Progenitor cell of endocrine pancreas (in vitro differentiated cells): ENCODE results near the gene HSPA4L. TPM values are rescaled to one million over a fixed set of nuclear protein-coding genes. Genes with fewer than 3 reads are reported as not detected.

ENCODE experiments used
- DNase-seq: peaks from one replicate; pipeline ENCODE4 v3.0.0; 2021; ENCODE audit warnings: low spot score; ENCODE audit not compliant: unreplicated experiment
- H3K27ac Mint-ChIP-seq: 2 replicates; pipeline ENCODE4 v1.8.0; 2021; ENCODE audit warnings: mild to moderate bottlenecking, moderate library complexity, mixed read lengths
- H3K27me3 Mint-ChIP-seq: 2 replicates; pipeline ENCODE4 v1.8.0; 2021; ENCODE audit warnings: mixed read lengths
- H3K36me3 Mint-ChIP-seq: 2 replicates; pipeline ENCODE4 v1.8.0; 2022; ENCODE audit warnings: mixed read lengths; ENCODE audit not compliant: insufficient read depth
- H3K4me1 Mint-ChIP-seq: 2 replicates; pipeline ENCODE4 v1.8.0; 2021; ENCODE audit warnings: low read depth, mixed read lengths
- H3K4me3 Mint-ChIP-seq: 2 replicates; pipeline ENCODE4 v1.8.0; 2021; ENCODE audit warnings: low read depth, mild to moderate bottlenecking, moderate library complexity, mixed read lengths
- H3K9me3 Mint-ChIP-seq: 2 replicates; pipeline ENCODE4 v1.8.0; 2021; ENCODE audit warnings: low read depth, mixed read lengths
- total RNA-seq: library from RNA; stranded (reverse); gene quantifications from 2 replicates; pipeline ENCODE4 v1.2.1, GENCODE V29; 2021
- TF ChIP-seq, protein P1 (sequence below): fragments of 200-600 bp; sonication (generic); IDR thresholded peaks from one replicate; pipeline ENCODE4 v1.5.0; 2021; ENCODE audit warnings: antibody characterized with exemption, mild to moderate bottlenecking; ENCODE audit not compliant: unreplicated experiment

The HSPA4L gene
- total RNA-seq, 1 donor from 2014 or later: 3.5 TPM

DNA sequence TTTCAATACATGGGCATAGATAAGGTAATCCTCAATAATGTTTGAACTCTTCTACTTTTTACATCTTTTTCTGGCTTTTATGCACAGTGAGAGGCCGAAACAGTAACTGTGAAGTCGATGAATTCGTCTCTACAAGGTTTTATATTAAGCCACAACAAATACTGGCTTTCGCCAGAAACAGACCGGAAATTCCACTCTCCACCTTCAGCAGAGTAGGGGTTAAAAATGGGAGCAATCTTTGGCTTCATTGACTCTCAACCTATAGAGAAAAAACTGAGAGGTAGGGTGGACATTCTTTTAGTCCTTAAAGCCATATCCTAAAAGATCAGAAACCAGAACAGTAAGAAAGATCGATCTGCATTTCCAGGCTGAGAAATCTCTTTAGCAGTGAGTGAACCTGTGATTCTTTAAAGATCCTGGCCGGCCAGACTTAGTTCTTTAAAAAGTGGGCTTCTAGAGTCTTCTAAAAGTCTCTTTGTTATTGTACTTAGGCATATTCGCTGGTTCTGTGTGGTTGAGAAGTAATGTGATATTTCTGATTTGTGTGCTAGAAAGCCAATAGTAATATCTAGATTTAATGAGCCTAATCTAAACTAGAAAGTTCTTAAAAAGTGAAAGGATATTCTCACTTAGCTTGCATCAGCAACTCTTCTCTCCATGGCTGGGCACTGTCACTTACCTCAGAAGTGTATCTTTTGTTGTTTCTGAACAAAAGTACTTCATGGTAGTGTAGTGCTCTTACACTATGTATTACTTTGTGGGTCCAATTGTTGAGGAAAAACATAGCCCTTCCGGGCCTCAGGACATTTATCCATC, 2.0 kb downstream of the HSPA4L start:
- Mint-ChIP-seq H3K4me3 (peak overlapping the region; percentile 86), H3K9me3 (no peaks in the 10 kb centered on the region), H3K36me3 (no peaks in the 10 kb centered on the region), H3K27me3 (peaks cover 30% of the 10 kb centered on the region), H3K27ac (no peak overlapping the region), H3K4me1 (peaks cover 11% of the 10 kb centered on the region)
- TF ChIP-seq, protein P1, sequence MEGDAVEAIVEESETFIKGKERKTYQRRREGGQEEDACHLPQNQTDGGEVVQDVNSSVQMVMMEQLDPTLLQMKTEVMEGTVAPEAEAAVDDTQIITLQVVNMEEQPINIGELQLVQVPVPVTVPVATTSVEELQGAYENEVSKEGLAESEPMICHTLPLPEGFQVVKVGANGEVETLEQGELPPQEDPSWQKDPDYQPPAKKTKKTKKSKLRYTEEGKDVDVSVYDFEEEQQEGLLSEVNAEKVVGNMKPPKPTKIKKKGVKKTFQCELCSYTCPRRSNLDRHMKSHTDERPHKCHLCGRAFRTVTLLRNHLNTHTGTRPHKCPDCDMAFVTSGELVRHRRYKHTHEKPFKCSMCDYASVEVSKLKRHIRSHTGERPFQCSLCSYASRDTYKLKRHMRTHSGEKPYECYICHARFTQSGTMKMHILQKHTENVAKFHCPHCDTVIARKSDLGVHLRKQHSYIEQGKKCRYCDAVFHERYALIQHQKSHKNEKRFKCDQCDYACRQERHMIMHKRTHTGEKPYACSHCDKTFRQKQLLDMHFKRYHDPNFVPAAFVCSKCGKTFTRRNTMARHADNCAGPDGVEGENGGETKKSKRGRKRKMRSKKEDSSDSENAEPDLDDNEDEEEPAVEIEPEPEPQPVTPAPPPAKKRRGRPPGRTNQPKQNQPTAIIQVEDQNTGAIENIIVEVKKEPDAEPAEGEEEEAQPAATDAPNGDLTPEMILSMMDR: no peak
- no peak for DNase-seq

DNA sequence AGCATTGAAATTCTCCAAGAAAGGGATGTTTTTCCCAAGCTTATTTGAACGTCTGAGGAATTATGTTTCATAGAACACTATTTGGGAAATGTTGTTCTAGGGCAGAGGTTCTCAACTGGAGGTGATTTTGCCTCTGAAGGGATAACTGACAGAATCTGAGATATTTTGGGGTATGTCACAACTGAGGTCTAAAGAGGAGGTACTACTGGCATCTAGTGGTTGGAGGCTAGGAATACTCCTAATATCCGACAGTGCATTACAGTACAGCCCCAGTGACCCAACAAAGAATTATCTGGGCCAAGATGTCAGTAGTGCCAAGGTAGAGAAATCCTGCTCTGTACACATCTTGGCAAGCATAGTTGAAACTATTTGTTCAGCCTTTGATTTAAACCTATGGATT, 6.4 kb downstream of the HSPA4L start:
- no peak for DNase-seq
- no peak overlapping the region for H3K27ac Mint-ChIP-seq
- TF ChIP-seq, protein P1: peak; percentile 12
- H3K4me3 Mint-ChIP-seq: no peak overlapping the region
- H3K27me3 Mint-ChIP-seq: peaks cover 15% of the 10 kb centered on the region
- H3K4me1 Mint-ChIP-seq: peaks cover 3% of the 10 kb centered on the region
- no peaks in the 10 kb centered on the region for H3K36me3 Mint-ChIP-seq
- H3K9me3 Mint-ChIP-seq: no peaks in the 10 kb centered on the region

GRCh38 chr4:127791391-127791790, 9.3 kb downstream of the HSPA4L start:
- no peak for DNase-seq
- no peaks in the 10 kb centered on the region for H3K4me1 Mint-ChIP-seq
- no peak overlapping the region for H3K27ac Mint-ChIP-seq
- TF ChIP-seq, protein P1: no peak
- no peaks in the 10 kb centered on the region for H3K9me3 Mint-ChIP-seq
- no peaks in the 10 kb centered on the region for H3K36me3 Mint-ChIP-seq
- H3K4me3 Mint-ChIP-seq: no peak overlapping the region
- no peaks in the 10 kb centered on the region for H3K27me3 Mint-ChIP-seq

- no peak for DNase-seq
- Mint-ChIP-seq H3K36me3 (no peaks in the 10 kb centered on the region), H3K9me3 (no peaks in the 10 kb centered on the region), H3K27ac (no peak overlapping the region), H3K4me1 (no peaks in the 10 kb centered on the region), H3K27me3 (no peaks in the 10 kb centered on the region), H3K4me3 (no peak overlapping the region)
- TF ChIP-seq, protein P1: no peak
Observed at GRCh38 chr4:127793528-127793927, 11.4 kb downstream of the HSPA4L start.

DNA sequence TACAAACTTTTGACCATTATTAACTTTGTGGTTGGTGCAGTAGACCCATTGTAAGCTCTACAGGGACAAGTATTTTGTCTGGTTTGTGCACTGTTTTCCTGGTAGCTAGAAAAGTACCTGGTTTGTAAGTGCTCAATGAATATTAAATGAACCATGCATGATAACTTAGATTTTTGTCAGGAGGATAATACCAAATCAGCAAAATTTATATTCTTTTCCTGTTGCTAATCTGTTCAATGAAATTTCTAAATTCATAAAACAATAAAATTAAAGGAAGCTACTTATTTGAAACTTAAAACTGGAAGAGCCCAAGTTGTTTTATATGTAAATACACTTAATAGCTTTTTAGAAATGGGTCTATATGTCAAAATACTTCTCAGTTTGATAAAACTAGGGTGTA, 17.6 kb downstream of the HSPA4L start:
- Mint-ChIP-seq H3K27me3 (no peaks in the 10 kb centered on the region), H3K27ac (no peak overlapping the region), H3K4me3 (no peak overlapping the region), H3K4me1 (no peaks in the 10 kb centered on the region), H3K9me3 (no peaks in the 10 kb centered on the region), H3K36me3 (no peaks in the 10 kb centered on the region)
- DNase-seq: no peak
- TF ChIP-seq, protein P1: no peak
